ENCODE results near the gene ZBTB17. TPM values are rescaled to one million over a fixed set of nuclear protein-coding genes. Genes with fewer than 3 reads are reported as not detected.
A peak's percentile ranks its signal among the peaks of the same experiment; 100 is the strongest.

Gene ZBTB17
- total and polyA plus RNA-seq, 12 donors = 16.4 to 54.9 (median 20.8) TPM

GRCh38 chr1:15934211-15935055 is 41.5 kb downstream of the ZBTB17 start:
- H3K27me3 ChIP-seq = no peaks in the 10 kb centered on the region
- DNase-seq (no peak), ATAC-seq (peak in 1 of 8 donors; percentile 9)
- WGBS, 2 donors = 93 to 95% methylated on average over 42 of the region's 42 CpGs
- intact Hi-C loops (cut with DNase I) = no loop called here
- no peak overlapping the region for H3K27ac ChIP-seq
- peaks cover 0 to 100% (median 86%) of the 10 kb centered on the region in 9 donors for H3K36me3 ChIP-seq
- no peaks in the 10 kb centered on the region for H3K9me3 ChIP-seq
- TF ChIP-seq CTCF (IDR thresholded peaks at IDR 0.05) = no peak
- H3K4me3 ChIP-seq = no peak overlapping the region
- peaks cover 3 to 15% (median 7%) of the 10 kb centered on the region in 9 donors for H3K4me1 ChIP-seq

DNA sequence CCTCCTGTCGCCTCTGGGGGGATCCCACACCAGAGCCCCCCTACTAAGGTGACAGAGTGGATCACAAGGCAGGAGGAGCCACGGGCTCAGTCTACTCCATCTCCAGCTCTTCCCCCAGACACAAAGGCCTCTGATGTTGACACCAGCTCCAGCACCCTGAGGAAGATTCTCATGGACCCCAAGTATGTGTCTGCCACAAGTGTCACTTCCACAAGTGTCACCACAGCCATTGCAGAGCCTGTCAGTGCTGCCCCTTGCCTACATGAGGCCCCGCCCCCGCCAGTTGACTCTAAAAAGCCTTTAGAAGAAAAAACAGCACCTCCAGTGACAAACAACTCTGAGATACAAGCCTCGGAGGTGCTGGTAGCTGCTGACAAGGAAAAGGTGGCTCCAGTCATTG is 42.2 kb downstream of the ZBTB17 start:
- peaks cover 0 to 10% (median 0%) of the 10 kb centered on the region in 9 donors for H3K4me1 ChIP-seq
- 83 to 84% methylated on average over 5 of the region's 5 CpGs for WGBS, 2 donors
- intact Hi-C loops (cut with DNase I) = no loop called here
- no peak for ATAC-seq
- H3K4me3 ChIP-seq = no peak overlapping the region
- peaks cover 0 to 100% (median 87%) of the 10 kb centered on the region in 9 donors for H3K36me3 ChIP-seq
- H3K9me3 ChIP-seq = no peaks in the 10 kb centered on the region
- H3K27ac ChIP-seq = no peak overlapping the region
- DNase-seq = no peak
- TF ChIP-seq CTCF (IDR thresholded peaks at IDR 0.05) = no peak
- H3K27me3 ChIP-seq = no peaks in the 10 kb centered on the region

DNA sequence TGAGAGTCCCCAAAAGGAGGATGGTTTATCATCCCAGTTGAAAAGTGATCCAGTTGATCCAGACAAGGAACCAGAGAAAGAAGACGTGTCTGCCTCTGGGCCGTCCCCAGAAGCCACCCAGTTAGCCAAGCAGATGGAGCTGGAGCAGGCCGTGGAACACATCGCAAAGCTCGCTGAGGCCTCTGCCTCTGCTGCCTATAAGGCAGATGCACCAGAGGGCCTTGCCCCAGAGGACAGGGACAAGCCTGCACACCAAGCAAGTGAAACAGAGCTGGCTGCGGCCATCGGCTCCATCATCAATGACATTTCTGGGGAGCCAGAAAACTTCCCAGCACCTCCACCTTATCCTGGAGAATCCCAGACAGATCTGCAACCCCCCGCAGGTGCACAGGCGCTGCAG is 43.3 kb downstream of the ZBTB17 start:
- no peak for TF ChIP-seq CTCF (IDR thresholded peaks at IDR 0.05)
- intact Hi-C loops (cut with DNase I) = no loop called here

GRCh38 chr1:15931884-15932283 is 44.0 kb downstream of the ZBTB17 start:
- no peak overlapping the region for H3K4me3 ChIP-seq
- peaks cover 0 to 100% (median 83%) of the 10 kb centered on the region in 9 donors for H3K36me3 ChIP-seq
- DNase-seq (no peak), ATAC-seq (no peak)
- H3K9me3 ChIP-seq = no peaks in the 10 kb centered on the region
- H3K4me1 ChIP-seq = peaks cover 0 to under 1% (median 0%) of the 10 kb centered on the region in 9 donors
- WGBS, 2 donors = 97 to 98% methylated on average over 19 of the region's 19 CpGs
- H3K27ac ChIP-seq = no peak overlapping the region
- TF ChIP-seq CTCF (IDR thresholded peaks at IDR 0.05) = no peak
- intact Hi-C loops (cut with DNase I) = no loop called here
- H3K27me3 ChIP-seq = no peaks in the 10 kb centered on the region

More for the DNA sequence above, 43.3 kb downstream of the ZBTB17 start:
- no peaks in the 10 kb centered on the region for H3K9me3 ChIP-seq
- no peak overlapping the region for H3K4me3 ChIP-seq
- H3K36me3 ChIP-seq = peaks cover 0 to 100% (median 86%) of the 10 kb centered on the region in 9 donors
- H3K4me1 ChIP-seq = peaks cover 0 to 8% (median 0%) of the 10 kb centered on the region in 9 donors
- WGBS, 2 donors = 94 to 95% methylated on average over 9 of the region's 9 CpGs
- ATAC-seq (no peak), DNase-seq (no peak)
- no peaks in the 10 kb centered on the region for H3K27me3 ChIP-seq
- H3K27ac ChIP-seq = no peak overlapping the region

Data from heart right ventricle (tissue), 16 donors.